BJ (cell line): ENCODE data around the gene JAK1. TPM values are rescaled to one million over a fixed set of nuclear protein-coding genes. Genes with fewer than 3 reads are reported as not detected.
"Not testable (repeated sequence)": the region's sequence is repeated elsewhere in the genome, so short reads cannot be mapped to it uniquely, and the experiment has no call there.

ENCODE experiments used
- CTCF ChIA-PET: fragments of 350-600 bp; formaldehyde crosslinking; extraction: SDS; loops from one replicate; lab custom pipeline; 2021; ENCODE audit warnings: antibody characterized with exemption, inconsistent platforms; lab: Yijun Ruan, JAX
- POLR2A ChIA-PET: fragments of 300-600 bp; sonication (Branson Sonifier 250); formaldehyde crosslinking; extraction: SDS; loops from one replicate; lab custom pipeline; 2021; ENCODE audit warnings: antibody characterized with exemption; lab: Charles Lee
- DNase-seq: peaks from one replicate; pipeline ENCODE4 v3.0.0-alpha.2; 2011; ENCODE audit warnings: low read depth
- H3K27me3 ChIP-seq: 2 replicates; pipeline ENCODE4 v1.6.0; 2011; ENCODE audit warnings: low read length; ENCODE audit not compliant: control insufficient read depth, insufficient read depth
- H3K36me3 ChIP-seq: 2 replicates; pipeline ENCODE4 v1.5.1; 2011; ENCODE audit warnings: low read length; ENCODE audit not compliant: control insufficient read depth, insufficient read depth
- H3K4me3 ChIP-seq: 2 replicates; pipeline ENCODE4 v1.5.1; 2011; ENCODE audit warnings: low read depth, mild to moderate bottlenecking, control low read depth, low read length
- polyA plus RNA-seq: library from polyadenylated mRNA; depleted of rRNA; stranded (reverse); fragments of >200 nt; gene quantifications from 2 replicates; pipeline ENCODE4 v1.2.3, GENCODE V29; 2011
- TF ChIP-seq, protein P1 (sequence below): IDR thresholded peaks from 2 replicates; pipeline ENCODE4 v1.5.1; 2011; ENCODE audit warnings: low read depth, mild to moderate bottlenecking, control low read depth, inconsistent platforms, low read length, moderate library complexity; ENCODE audit not compliant: insufficient read depth

Gene JAK1
- polyA plus RNA-seq, 1 experiment: 95.0 TPM

DNA sequence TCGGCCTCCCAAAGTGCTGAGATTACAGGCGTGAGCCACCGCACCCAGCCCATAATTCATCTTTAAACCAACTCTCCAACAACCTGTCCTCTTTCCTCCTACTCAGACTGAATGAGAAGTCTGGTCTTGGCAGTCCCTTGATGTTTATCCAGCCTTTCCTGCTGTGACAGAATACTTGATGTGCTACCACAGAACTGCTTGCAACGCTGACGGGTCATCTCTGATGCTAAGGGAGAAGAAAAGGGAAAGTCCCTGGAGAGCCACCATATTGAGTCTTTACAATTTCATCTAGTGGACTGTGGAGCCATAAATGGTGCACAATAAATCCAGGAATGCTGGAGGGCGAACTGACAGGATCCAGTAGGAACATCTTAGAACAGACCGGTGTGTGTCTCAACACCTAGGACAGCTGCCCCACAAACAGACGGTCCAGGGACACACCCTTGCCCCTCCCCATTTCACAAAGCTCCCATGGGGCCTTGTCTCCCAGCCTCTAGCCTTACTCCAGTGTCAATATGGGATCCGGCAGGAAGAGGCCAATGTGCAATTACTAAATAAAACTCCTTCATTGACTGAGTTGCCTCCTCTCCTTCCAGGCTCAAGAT lies 30.7 kb downstream of the JAK1 start:
- CTCF ChIA-PET: no interaction called here

DNA sequence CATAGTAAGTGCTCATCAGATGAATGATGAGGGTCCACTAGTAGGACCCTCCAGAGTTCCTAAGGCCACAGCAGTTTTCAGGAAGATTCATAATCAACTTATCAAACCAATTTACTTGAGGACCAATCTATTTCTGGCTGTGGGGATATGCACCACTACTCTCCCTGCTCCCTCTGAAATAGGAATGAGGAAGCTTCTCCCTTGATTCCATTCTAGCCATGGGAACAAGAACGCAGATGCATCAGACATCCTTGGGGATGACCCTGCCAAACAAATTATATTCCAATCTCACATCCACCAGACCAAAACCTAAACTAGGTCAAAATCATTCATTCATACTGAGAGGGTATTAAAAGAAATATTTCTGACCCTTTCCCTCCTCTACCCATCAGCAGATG lies 31.5 kb downstream of the JAK1 start:
- CTCF ChIA-PET: no interaction called here
- DNase-seq: no peak
- Histone ChIP-seq H3K36me3 (no peaks in the 10 kb centered on the region), H3K4me3 (no peak overlapping the region), H3K27me3 (no peaks in the 10 kb centered on the region)
- TF ChIP-seq, protein P1, sequence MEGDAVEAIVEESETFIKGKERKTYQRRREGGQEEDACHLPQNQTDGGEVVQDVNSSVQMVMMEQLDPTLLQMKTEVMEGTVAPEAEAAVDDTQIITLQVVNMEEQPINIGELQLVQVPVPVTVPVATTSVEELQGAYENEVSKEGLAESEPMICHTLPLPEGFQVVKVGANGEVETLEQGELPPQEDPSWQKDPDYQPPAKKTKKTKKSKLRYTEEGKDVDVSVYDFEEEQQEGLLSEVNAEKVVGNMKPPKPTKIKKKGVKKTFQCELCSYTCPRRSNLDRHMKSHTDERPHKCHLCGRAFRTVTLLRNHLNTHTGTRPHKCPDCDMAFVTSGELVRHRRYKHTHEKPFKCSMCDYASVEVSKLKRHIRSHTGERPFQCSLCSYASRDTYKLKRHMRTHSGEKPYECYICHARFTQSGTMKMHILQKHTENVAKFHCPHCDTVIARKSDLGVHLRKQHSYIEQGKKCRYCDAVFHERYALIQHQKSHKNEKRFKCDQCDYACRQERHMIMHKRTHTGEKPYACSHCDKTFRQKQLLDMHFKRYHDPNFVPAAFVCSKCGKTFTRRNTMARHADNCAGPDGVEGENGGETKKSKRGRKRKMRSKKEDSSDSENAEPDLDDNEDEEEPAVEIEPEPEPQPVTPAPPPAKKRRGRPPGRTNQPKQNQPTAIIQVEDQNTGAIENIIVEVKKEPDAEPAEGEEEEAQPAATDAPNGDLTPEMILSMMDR: no peak
- POLR2A ChIA-PET: interaction anchor here (0.6 to 1.5 kb wide), 3 partner anchors 12 to 53 kb away, joined by 3 to 6 read pairs (median 4); no protein-coding TSS in a partner anchor

More for the DNA sequence above, 30.7 kb downstream of the JAK1 start:
- H3K27me3 ChIP-seq: no peaks in the 10 kb centered on the region
- H3K4me3 ChIP-seq: no peak overlapping the region
- TF ChIP-seq, protein P1: no peak
- no peak for DNase-seq
- POLR2A ChIA-PET: interaction anchor here (1.5 kb wide), 1 partner anchor 13 kb away, joined by 6 read pairs; no protein-coding TSS in a partner anchor
- no peaks in the 10 kb centered on the region for H3K36me3 ChIP-seq

DNA sequence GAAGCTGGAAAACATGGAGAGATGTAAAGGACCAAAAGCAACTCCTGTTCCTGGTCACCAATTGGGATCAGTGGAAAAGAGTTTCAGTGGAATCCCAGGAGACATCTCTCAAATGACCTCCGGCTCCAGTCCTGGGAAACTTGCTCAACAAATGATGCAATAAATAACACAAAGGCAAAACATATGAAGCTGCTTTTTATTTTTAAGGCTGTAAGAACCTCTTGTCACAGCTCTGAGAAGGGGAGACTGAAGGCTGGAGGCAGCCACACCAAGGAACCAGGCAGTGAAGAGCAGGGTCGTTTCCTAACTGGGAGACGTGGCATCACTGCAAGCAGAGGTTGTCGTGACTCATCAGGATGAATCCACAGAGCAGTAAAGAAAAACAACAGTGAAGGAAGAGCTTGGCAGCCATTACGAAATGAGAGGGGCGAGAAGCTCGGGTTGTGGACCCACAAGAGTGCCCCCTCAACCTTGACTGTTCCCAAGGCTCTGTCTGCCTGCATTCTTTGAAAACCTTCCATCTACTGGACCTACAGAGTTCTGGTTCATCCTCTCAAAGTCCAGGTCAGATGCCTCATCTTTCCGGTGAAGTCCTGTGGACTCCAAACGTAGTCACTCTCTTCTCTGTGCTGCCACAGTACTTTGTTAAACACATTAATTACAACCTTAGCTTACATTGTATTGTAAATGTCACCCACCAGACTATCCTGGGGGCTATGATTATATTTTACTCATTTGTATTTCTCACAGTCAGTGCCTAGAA lies 32.1 kb downstream of the JAK1 start:
- DNase-seq: peak; percentile 48
- H3K4me3 ChIP-seq: no peak overlapping the region
- ChIA-PET CTCF (no interaction called here), POLR2A (interaction anchor here (0.6 to 1.5 kb wide), 3 partner anchors 12 to 52 kb away, joined by 3 to 6 read pairs (median 4); no protein-coding TSS in a partner anchor)
- H3K27me3 ChIP-seq: no peaks in the 10 kb centered on the region
- TF ChIP-seq, protein P1: no peak
- no peaks in the 10 kb centered on the region for H3K36me3 ChIP-seq

DNA sequence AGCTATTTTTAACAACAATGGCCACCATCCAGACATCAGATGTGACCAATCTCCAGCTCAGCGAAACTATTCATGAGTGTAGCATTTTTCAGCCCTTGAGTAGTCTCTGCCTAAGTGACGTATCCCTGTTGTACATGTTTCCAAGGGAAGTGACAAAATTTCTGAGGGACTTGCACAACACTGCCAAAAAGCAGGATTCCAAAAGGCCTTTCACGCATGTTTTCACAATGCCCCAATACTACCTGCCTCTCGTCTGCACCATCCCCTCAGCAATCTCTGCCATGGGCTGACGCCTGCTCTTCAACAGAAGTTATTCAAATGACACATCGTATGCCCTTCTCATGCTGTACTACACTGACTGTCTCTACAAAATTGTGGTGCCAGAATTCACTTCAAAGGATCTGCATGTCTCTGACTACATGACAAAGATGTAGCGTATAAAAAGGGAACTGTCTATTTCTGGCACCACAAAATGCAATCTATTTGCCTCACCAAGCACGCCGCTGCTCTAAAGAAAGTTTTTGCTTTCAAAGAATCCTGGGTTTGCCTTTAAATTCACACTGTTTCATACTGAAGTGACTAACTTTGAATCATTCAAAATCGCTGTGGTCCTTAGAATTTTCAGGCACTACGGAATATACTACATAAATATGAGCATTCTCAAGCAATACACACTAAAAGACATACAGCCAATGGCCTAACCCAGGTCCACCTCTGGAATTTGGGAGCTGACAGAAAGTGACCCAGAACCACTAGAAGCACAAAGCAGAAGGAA lies 32.9 kb downstream of the JAK1 start:
- Histone ChIP-seq H3K4me3 (no peak overlapping the region), H3K27me3 (no peaks in the 10 kb centered on the region), H3K36me3 (no peaks in the 10 kb centered on the region)
- TF ChIP-seq, protein P1: no peak
- POLR2A ChIA-PET: interaction anchor here (0.7 kb wide), 1 partner anchor 10 kb away, joined by 5 read pairs; no protein-coding TSS in a partner anchor
- CTCF ChIA-PET: no interaction called here
- DNase-seq: peak; percentile 97

DNA sequence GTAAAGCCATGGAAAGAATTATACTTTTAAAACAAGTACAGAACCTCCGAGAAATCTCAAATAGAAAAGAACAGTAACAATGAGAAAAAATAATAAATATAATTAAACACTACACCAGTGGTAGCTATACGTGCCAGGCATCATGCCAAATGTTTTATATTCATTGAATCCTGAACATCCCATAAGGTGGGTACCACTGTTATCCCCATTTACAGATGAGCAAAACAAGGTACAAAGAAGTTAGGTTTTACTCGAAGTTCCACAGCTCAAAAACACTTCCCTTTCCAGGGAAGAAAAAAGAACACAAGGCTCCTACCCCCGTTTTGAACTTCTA lies 33.4 kb downstream of the JAK1 start:
- ChIA-PET POLR2A (interaction anchor here (0.7 kb wide), 1 partner anchor 10 kb away, joined by 5 read pairs; no protein-coding TSS in a partner anchor), CTCF (no interaction called here)
- DNase-seq: no peak
- Histone ChIP-seq H3K36me3 (no peaks in the 10 kb centered on the region), H3K4me3 (no peak overlapping the region), H3K27me3 (no peaks in the 10 kb centered on the region)
- TF ChIP-seq, protein P1: no peak

DNA sequence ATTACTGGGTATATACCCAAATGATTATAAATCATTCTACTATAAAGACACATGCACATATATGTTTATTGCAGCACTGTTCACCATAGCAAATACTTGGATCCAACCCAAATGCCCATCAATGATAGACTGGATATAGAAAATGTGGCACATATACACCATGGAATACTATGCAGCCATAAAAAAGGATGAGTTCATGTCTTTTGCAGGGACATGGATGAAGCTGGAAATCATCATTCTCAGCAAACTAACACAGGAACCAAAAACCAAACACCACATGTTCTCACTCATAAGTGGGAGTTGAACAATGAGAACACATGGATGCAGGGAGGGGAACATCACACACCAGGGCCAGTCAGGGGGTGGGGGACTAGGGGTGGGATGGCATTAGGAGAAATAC lies 35.7 kb downstream of the JAK1 start:
- H3K27me3 ChIP-seq, CTCF ChIA-PET: not testable (repeated sequence)

More for the DNA sequence above, 35.7 kb downstream of the JAK1 start:
- POLR2A ChIA-PET, DNase-seq, H3K4me3 ChIP-seq, H3K36me3 ChIP-seq: not testable (repeated sequence)
